ENCODE results near the gene NANP.

GRCh38 chr20:25622450-25623224 lies 1.2 kb downstream of the NANP start:
- TF ChIP-seq ZSCAN20 (CRISPR knock-in tag; IDR thresholded peaks at IDR 0.05) (no peak), HOXB13 (CRISPR knock-in tag; IDR thresholded peaks at IDR 0.05; ENCODE audit: low read depth) (no peak), CTCF (IDR thresholded peaks at IDR 0.05) (no peak), JUNB (IDR thresholded peaks at IDR 0.05) (no peak), EP300 (IDR thresholded peaks at IDR 0.05) (no peak), MAX (IDR thresholded peaks at IDR 0.05) (no peak), PBX3 (IDR thresholded peaks at IDR 0.05) (no peak), RARB (CRISPR knock-in tag; IDR thresholded peaks at IDR 0.05) (no peak)
